Nephron (organoid): ENCODE data around the gene DYNAP.

Source experiments
- H3K27ac Mint-ChIP-seq, 3 experiments: 2 replicates each; pipeline ENCODE4 v1.8.0; 2020; ENCODE audit warnings: mixed read lengths in 3 of 3, mild to moderate bottlenecking in 2 of 3, moderate library complexity in 1 of 3
- H3K27me3 Mint-ChIP-seq: 2 replicates; pipeline ENCODE4 v1.8.0; 2021; ENCODE audit warnings: low read depth, mild to moderate bottlenecking, moderate library complexity, mixed read lengths
- H3K36me3 Mint-ChIP-seq: 2 replicates; pipeline ENCODE4 v1.8.0; 2020; ENCODE audit warnings: low read depth, mixed read lengths
- H3K4me1 Mint-ChIP-seq: 2 replicates; pipeline ENCODE4 v1.8.0; 2020; ENCODE audit warnings: mixed read lengths
- H3K4me3 Mint-ChIP-seq, 3 experiments: 2 replicates each; pipeline ENCODE4 v1.8.0; 2020; ENCODE audit warnings: mild to moderate bottlenecking in 3 of 3, mixed read lengths in 3 of 3, moderate library complexity in 2 of 3
- H3K9me3 Mint-ChIP-seq: 2 replicates; pipeline ENCODE4 v1.8.0; 2020; ENCODE audit warnings: mixed read lengths
- TF ChIP-seq, protein P1 (sequence below), 3 experiments: fragments of 200-600 bp; sonication (generic); IDR thresholded peaks; one replicate each; pipeline ENCODE4 v1.5.0; 2021; ENCODE audit warnings: antibody characterized with exemption in 3 of 3; ENCODE audit not compliant: unreplicated experiment in 3 of 3

Gene DYNAP

DNA sequence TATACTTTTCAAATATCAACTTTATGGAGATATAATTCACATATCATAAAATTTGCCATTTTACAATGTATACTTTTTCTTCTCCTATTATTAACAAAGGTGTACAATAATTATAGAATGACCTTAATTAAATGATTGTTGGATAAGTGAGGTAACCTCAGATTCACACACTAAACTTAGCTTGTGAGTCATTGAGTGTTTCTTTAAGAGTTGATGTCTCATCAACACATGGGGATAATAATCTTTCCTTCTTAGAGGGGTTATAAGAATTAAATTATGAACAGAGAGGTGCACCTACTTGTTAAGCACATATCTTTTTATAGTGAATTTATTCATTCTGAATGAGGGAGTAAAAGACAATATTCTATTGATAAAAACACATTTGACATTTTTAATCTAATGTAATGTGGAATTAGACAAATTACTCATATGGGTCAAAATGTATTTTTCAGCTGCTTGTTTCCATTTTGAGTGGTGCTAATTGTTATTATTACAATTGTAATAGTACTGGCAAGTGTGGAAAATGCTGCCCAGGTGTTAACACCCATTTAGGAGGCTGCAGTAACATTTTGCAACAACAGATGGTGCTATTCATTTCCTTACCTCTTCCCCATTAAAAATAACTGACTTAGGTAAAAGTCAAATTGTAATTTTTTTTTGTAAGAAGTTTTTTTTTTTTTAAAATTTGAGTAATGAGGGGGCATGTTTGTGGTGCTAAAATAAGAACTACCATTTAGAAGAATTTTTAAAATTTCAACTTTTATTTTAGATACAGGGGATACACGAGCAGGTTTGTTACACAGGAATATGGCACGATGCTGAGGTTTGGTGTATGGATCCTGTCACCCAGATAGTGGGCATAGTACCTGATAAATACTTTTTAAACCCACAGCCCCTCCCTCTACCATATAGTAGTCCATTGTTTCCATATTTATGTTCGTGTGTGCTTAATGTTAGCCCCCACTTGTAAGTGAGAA, 32.1 kb upstream of the DYNAP start:
- Mint-ChIP-seq H3K27me3 (no peaks in the 10 kb centered on the region), H3K27ac (no peak overlapping the region), H3K4me1 (no peaks in the 10 kb centered on the region)

DNA sequence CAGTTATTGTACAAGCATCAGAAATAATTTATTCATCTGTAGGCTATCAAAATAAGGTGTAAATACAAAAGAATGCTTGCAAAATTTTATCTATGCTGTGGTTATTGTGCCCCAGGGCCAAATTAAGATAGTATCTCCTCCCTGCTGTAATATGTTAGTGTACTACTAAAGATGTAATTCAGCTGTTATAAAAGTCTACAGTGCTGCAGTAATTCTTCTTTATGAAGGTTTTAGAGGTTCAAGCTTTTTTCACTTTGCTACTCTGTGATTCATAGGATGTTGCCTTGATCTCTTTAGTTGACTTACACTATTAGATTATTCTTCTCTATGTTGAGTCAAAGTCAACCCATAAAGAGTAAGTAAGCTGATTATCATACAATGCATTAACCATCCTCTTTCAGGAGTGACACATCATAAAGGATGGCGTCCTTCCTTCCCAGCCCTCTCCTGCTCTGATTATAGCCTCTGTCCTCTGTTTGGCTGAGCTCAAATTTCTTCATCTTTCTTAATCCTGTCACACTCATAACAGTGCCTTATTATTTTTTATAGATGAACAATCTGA, 29.3 kb upstream of the DYNAP start:
- no peak overlapping the region for H3K4me3 Mint-ChIP-seq
- TF ChIP-seq, protein P1, sequence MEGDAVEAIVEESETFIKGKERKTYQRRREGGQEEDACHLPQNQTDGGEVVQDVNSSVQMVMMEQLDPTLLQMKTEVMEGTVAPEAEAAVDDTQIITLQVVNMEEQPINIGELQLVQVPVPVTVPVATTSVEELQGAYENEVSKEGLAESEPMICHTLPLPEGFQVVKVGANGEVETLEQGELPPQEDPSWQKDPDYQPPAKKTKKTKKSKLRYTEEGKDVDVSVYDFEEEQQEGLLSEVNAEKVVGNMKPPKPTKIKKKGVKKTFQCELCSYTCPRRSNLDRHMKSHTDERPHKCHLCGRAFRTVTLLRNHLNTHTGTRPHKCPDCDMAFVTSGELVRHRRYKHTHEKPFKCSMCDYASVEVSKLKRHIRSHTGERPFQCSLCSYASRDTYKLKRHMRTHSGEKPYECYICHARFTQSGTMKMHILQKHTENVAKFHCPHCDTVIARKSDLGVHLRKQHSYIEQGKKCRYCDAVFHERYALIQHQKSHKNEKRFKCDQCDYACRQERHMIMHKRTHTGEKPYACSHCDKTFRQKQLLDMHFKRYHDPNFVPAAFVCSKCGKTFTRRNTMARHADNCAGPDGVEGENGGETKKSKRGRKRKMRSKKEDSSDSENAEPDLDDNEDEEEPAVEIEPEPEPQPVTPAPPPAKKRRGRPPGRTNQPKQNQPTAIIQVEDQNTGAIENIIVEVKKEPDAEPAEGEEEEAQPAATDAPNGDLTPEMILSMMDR (IDR thresholded peaks at IDR 0.05; ENCODE audit: unreplicated experiment in 3 of 3), result no peak
- H3K4me1 Mint-ChIP-seq, result no peaks in the 10 kb centered on the region
- peak overlapping the region in 1 of 3 experiments; percentile 39 for H3K27ac Mint-ChIP-seq
- no peaks in the 10 kb centered on the region for H3K36me3 Mint-ChIP-seq
- H3K27me3 Mint-ChIP-seq, result no peaks in the 10 kb centered on the region
- H3K9me3 Mint-ChIP-seq, result no peaks in the 10 kb centered on the region

More for the DNA sequence above, 32.1 kb upstream of the DYNAP start:
- Mint-ChIP-seq H3K36me3 (no peaks in the 10 kb centered on the region), H3K9me3 (no peaks in the 10 kb centered on the region), H3K4me3 (no peak overlapping the region)
- TF ChIP-seq, protein P1 (IDR thresholded peaks at IDR 0.05; ENCODE audit: unreplicated experiment in 3 of 3), result peak; percentile 60 to 71 (median 70)

DNA sequence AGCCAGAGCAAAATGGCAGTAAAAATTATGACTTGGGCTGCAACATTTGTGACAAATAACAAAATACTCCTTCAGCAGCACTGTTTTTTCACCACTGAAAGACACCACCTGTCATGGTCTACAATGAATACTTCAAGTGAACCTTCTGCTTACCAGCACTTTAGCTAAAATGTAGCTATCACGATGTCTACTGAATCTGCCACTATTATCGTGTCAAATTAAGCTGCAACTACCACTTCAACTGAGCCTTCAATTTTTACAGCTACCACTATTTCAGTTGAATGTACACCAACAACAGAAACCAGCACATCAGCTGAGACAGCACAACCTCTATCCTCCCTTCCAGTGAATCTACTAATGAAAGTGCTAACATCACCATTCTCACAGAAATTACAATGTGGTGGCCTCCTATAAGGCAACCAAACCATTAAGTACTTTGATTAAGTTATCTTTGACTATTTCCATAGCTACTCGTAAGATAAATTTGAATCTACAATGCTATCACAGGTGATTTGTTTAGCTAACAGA, 10.8 kb upstream of the DYNAP start:
- H3K9me3 Mint-ChIP-seq, result no peaks in the 10 kb centered on the region
- H3K4me1 Mint-ChIP-seq, result peaks cover 7% of the 10 kb centered on the region
- no peaks in the 10 kb centered on the region for H3K27me3 Mint-ChIP-seq
- no peak overlapping the region for H3K4me3 Mint-ChIP-seq
- peak overlapping the region in 2 of 3 experiments; percentile 16 to 72 for H3K27ac Mint-ChIP-seq
- TF ChIP-seq, protein P1 (IDR thresholded peaks at IDR 0.05; ENCODE audit: unreplicated experiment in 3 of 3), result no peak
- no peaks in the 10 kb centered on the region for H3K36me3 Mint-ChIP-seq

DNA sequence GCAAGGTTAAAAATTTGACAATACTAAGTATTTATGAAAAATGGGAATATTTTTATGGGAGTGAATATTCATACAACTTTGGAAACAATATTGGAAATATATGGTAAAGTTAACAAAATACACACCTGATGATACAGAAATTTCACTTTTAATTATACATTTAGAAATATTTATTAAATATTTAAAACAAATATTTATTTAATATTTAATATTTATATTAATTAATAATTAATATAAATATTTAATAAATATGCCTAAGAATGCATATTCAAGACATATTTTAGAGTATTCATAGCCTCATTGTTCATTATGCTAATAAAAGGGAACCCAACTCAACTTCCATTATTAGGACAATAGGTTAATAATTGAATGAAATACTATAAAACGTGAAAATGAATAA, 7.0 kb upstream of the DYNAP start:
- TF ChIP-seq, protein P1 (IDR thresholded peaks at IDR 0.05; ENCODE audit: unreplicated experiment in 3 of 3), result no peak
- H3K4me1 Mint-ChIP-seq, result no peaks in the 10 kb centered on the region
- no peaks in the 10 kb centered on the region for H3K36me3 Mint-ChIP-seq
- no peak overlapping the region for H3K4me3 Mint-ChIP-seq
- H3K9me3 Mint-ChIP-seq, result no peaks in the 10 kb centered on the region
- H3K27ac Mint-ChIP-seq, result no peak overlapping the region
- no peaks in the 10 kb centered on the region for H3K27me3 Mint-ChIP-seq

DNA sequence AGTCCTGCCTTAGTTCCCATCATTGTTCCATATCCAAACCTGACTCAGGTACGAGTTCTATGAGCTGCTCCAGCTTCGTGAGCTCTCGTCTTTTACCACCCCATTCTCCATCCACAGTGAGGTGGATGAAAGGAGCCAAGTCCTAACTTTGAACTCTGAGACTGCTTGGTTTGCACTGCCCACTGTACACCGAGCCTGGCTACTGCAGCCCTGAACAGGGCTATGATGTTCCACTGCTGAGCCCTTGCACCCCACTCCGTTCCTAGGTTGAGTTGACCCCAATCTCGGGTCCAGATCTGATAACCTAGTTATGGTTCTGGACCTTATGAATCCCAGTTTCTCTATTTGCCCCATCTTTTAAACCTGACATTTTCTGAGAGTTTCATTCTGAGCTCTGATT, 5.3 kb upstream of the DYNAP start:
- H3K27ac Mint-ChIP-seq, result no peak overlapping the region
- H3K4me1 Mint-ChIP-seq, result no peaks in the 10 kb centered on the region
- no peaks in the 10 kb centered on the region for H3K9me3 Mint-ChIP-seq
- no peaks in the 10 kb centered on the region for H3K36me3 Mint-ChIP-seq
- TF ChIP-seq, protein P1 (IDR thresholded peaks at IDR 0.05; ENCODE audit: unreplicated experiment in 3 of 3), result no peak
- no peaks in the 10 kb centered on the region for H3K27me3 Mint-ChIP-seq
- H3K4me3 Mint-ChIP-seq, result no peak overlapping the region
